WTC11 (cell line): ENCODE measurements around the gene TEX26. TPM values are rescaled to one million over a fixed set of nuclear protein-coding genes. Genes with fewer than 3 reads are reported as not detected.

Experiments
- ATAC-seq: fragments of 200-7000 bp; cut with Tn5 transposase; 2 replicates; pipeline ENCODE4 v1.10.0; 2021; ENCODE audit warnings: mild to moderate bottlenecking, moderate library complexity
- CTCF ChIA-PET: fragments of 300-600 bp; sonication (Branson Sonifier 250); formaldehyde crosslinking; loops from one replicate; lab custom pipeline; 2021; ENCODE audit warnings: antibody characterized with exemption; lab: Charles Lee
- POLR2A ChIA-PET: fragments of 350-600 bp; sonication (Branson Sonifier 250); formaldehyde crosslinking; loops from one replicate; lab custom pipeline; 2021; ENCODE audit warnings: antibody characterized with exemption; lab: Charles Lee
- DNase-seq: peaks from one replicate; pipeline ENCODE4 v3.0.0; 2021; ENCODE audit warnings: low spot score
- H3K27ac Mint-ChIP-seq: 2 replicates; pipeline ENCODE4 v1.8.0; 2021; ENCODE audit warnings: mixed read lengths
- H3K27me3 Mint-ChIP-seq: 2 replicates; pipeline ENCODE4 v1.8.0; 2021; ENCODE audit warnings: low read depth, mild to moderate bottlenecking, moderate library complexity, mixed read lengths
- H3K36me3 Mint-ChIP-seq: 2 replicates; pipeline ENCODE4 v1.8.0; 2021; ENCODE audit warnings: mixed read lengths
- H3K4me1 Mint-ChIP-seq: 2 replicates; pipeline ENCODE4 v1.8.0; 2022; ENCODE audit warnings: mixed read lengths
- H3K4me3 Mint-ChIP-seq: 2 replicates; pipeline ENCODE4 v1.8.0; 2021; ENCODE audit warnings: mild to moderate bottlenecking, moderate library complexity, mixed read lengths
- H3K9me3 Mint-ChIP-seq: 2 replicates; pipeline ENCODE4 v1.8.0; 2021; ENCODE audit warnings: mixed read lengths
- ETV6 ChIP-seq: sonication (generic); formaldehyde crosslinking; IDR thresholded peaks from 2 replicates; pipeline ENCODE4 v1.8.1; 2022; ENCODE audit warnings: mild to moderate bottlenecking, missing genetic modification reagents
- JUN ChIP-seq: sonication (generic); formaldehyde crosslinking; IDR thresholded peaks from 2 replicates; pipeline ENCODE4 v1.8.0; 2023; ENCODE audit warnings: mild to moderate bottlenecking, missing genetic modification reagents
- NFATC4 ChIP-seq: fragments of 250-450 bp; sonication (Bioruptor Pico); IDR thresholded peaks from 2 replicates; pipeline ENCODE4 v1.9.0; 2021; ENCODE audit warnings: mild to moderate bottlenecking
- NFYB ChIP-seq: sonication (generic); formaldehyde crosslinking; conservative IDR thresholded peaks from 2 replicates; pipeline ENCODE4 v1.8.0; 2022; ENCODE audit warnings: low read depth, missing genetic modification reagents
- NR2C2 ChIP-seq: sonication (generic); formaldehyde crosslinking; IDR thresholded peaks from 2 replicates; pipeline ENCODE4 v1.8.0; 2022; ENCODE audit warnings: mild to moderate bottlenecking, missing genetic modification reagents
- PRRX2 ChIP-seq: fragments of 250-450 bp; sonication (Bioruptor Pico); IDR thresholded peaks from 2 replicates; pipeline ENCODE4 v1.8.0; 2021; ENCODE audit warnings: mild to moderate bottlenecking
- SMAD4 ChIP-seq: sonication (generic); formaldehyde crosslinking; IDR thresholded peaks from 2 replicates; pipeline ENCODE4 v1.8.0; 2022; ENCODE audit warnings: mild to moderate bottlenecking, missing genetic modification reagents
- SOX15 ChIP-seq: fragments of 250-450 bp; sonication (Bioruptor Pico); IDR thresholded peaks from 2 replicates; pipeline ENCODE4 v1.9.0; 2021; ENCODE audit warnings: mild to moderate bottlenecking
- SP1 ChIP-seq: sonication (generic); formaldehyde crosslinking; conservative IDR thresholded peaks from 2 replicates; pipeline ENCODE4 v1.8.1; 2022; ENCODE audit warnings: missing genetic modification reagents
- TP53 ChIP-seq: sonication (generic); formaldehyde crosslinking; IDR thresholded peaks from 2 replicates; pipeline ENCODE4 v1.8.1; 2023; ENCODE audit warnings: mild to moderate bottlenecking, missing genetic modification reagents
- ZNF263 ChIP-seq: sonication (generic); formaldehyde crosslinking; IDR thresholded peaks from 2 replicates; pipeline ENCODE4 v1.8.1; 2022; ENCODE audit warnings: low read depth, mild to moderate bottlenecking, moderate library complexity, missing genetic modification reagents
- ZNF396 ChIP-seq: fragments of 250-450 bp; sonication (Bioruptor Pico); IDR thresholded peaks from 2 replicates; pipeline ENCODE4 v1.8.0; 2021; ENCODE audit warnings: mild to moderate bottlenecking, moderate library complexity, borderline replicate concordance
- total RNA-seq: library from RNA; stranded (reverse); gene quantifications from 3 replicates; pipeline ENCODE4 v1.2.3, GENCODE V29; 2021
- TF ChIP-seq, protein P1 (sequence below): fragments of 250-450 bp; sonication (Bioruptor Pico); conservative IDR thresholded peaks from 2 replicates; pipeline ENCODE4 v1.9.0; 2021; ENCODE audit warnings: mild to moderate bottlenecking
- TF ChIP-seq, protein P2 (sequence below): sonication (generic); formaldehyde crosslinking; IDR thresholded peaks from 2 replicates; pipeline ENCODE4 v1.8.1; 2023; ENCODE audit warnings: mild to moderate bottlenecking, missing genetic modification reagents, moderate library complexity
- TF ChIP-seq, protein P3 (sequence below): sonication (generic); formaldehyde crosslinking; IDR thresholded peaks from 2 replicates; pipeline ENCODE4 v1.8.1; 2023; ENCODE audit warnings: mild to moderate bottlenecking, missing genetic modification reagents
- TF ChIP-seq, protein P4 (sequence below): fragments of 250-450 bp; sonication (Bioruptor Pico); IDR thresholded peaks from 2 replicates; pipeline ENCODE4 v1.9.0; 2021; ENCODE audit warnings: mild to moderate bottlenecking
- TF ChIP-seq, protein P5 (sequence below): sonication (generic); formaldehyde crosslinking; conservative IDR thresholded peaks from 2 replicates; pipeline ENCODE4 v1.8.1; 2022; ENCODE audit warnings: mild to moderate bottlenecking, missing genetic modification reagents
- TF ChIP-seq, protein P6 (sequence below): fragments of 250-450 bp; sonication (Bioruptor Pico); IDR thresholded peaks from 2 replicates; pipeline ENCODE4 v1.9.0; 2021; ENCODE audit warnings: moderate library complexity, mild to moderate bottlenecking, inconsistent platforms, borderline replicate concordance
- TF ChIP-seq, protein P7 (sequence below): sonication (generic); formaldehyde crosslinking; conservative IDR thresholded peaks from 2 replicates; pipeline ENCODE4 v1.8.1; 2023; ENCODE audit warnings: mild to moderate bottlenecking, low read depth, missing genetic modification reagents, moderate library complexity
- TF ChIP-seq, protein P8 (sequence below): sonication (generic); formaldehyde crosslinking; IDR thresholded peaks from 2 replicates; pipeline ENCODE4 v1.8.1; 2022; ENCODE audit warnings: low read depth, missing genetic modification reagents, borderline replicate concordance

Gene TEX26
- total RNA-seq, 1 experiment from 2014 or later = not detected

DNA sequence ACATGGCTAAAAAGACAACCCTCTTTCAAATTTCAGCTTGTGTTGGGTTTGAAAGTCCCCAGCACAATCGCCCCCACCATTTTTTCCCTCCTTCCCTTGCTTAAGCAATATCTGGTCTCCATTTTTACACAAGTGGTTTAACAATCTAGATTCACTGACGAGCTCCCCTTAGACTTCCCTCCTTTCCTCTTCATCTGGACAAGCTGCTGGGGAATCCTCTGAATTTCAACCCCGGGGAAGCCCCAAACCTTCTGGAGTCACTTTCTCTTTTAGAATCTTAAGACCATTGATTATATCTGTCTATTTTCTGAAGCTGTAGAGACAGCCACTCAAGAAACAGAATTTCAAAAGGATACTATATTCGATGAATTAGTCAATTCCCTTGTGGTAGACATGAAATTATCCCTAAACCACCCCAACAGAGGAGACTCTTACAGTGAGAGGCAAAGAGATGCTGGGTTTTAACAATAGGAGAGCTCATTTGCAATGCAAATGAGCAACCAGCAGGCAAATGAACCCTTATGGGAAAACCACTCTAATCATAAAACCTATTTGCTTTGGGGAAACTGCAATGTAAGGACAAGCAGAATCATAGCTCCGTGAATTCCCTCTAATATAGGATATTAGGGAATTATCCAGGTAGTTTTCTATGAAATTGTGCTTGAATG is 78.9 kb downstream of the TEX26 start:
- peak; percentile 78 for ATAC-seq
- Mint-ChIP-seq H3K4me3 (peak overlapping the region; percentile 37), H3K27me3 (no peaks in the 10 kb centered on the region; the same call in 1 of the 2 replicates)
- TF ChIP-seq ZNF396 (CRISPR knock-in tag) = no peak
- TF ChIP-seq SOX15 (CRISPR knock-in tag) = no peak
- no peak for TF ChIP-seq SP1 (CRISPR knock-in tag)
- TF ChIP-seq NR2C2 (CRISPR knock-in tag) = no peak
- TF ChIP-seq, protein P1, sequence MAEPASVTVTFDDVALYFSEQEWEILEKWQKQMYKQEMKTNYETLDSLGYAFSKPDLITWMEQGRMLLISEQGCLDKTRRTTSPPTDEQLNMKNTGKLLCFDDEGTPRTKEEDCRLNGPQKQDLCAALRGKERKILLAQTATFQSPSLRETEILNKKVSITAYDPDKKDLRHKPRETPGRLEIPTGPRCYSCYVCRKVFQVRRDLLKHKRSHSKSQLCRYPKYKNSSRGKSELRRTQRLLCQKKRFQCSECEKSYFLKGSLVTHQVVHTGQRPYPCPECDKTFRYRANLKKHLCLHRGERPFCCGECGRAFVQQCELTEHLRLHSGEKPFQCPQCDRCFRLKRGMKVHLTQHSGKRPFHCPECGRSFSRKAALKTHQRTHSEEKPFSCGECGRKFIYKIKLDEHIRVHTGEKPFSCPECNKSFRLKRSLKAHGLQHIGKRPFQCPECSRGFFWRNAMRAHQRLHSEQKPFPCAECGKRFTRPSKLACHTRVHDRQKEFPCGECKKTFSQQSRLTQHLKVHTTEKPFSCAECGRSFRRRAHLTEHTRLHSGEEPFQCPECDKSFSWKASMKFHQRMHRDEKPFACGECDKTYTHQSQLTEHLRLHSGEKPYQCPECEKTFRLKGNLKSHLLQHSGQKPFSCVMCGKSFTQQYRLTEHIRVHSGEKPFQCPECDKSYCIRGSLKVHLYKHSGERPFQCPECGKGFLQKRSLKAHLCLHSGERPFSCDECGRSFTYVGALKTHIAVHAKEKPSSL (CRISPR knock-in tag) = no peak
- TF ChIP-seq, protein P2, sequence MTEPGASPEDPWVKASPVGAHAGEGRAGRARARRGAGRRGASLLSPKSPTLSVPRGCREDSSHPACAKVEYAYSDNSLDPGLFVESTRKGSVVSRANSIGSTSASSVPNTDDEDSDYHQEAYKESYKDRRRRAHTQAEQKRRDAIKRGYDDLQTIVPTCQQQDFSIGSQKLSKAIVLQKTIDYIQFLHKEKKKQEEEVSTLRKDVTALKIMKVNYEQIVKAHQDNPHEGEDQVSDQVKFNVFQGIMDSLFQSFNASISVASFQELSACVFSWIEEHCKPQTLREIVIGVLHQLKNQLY = no peak
- no peak for TF ChIP-seq NFYB (CRISPR knock-in tag)
- TF ChIP-seq, protein P3, sequence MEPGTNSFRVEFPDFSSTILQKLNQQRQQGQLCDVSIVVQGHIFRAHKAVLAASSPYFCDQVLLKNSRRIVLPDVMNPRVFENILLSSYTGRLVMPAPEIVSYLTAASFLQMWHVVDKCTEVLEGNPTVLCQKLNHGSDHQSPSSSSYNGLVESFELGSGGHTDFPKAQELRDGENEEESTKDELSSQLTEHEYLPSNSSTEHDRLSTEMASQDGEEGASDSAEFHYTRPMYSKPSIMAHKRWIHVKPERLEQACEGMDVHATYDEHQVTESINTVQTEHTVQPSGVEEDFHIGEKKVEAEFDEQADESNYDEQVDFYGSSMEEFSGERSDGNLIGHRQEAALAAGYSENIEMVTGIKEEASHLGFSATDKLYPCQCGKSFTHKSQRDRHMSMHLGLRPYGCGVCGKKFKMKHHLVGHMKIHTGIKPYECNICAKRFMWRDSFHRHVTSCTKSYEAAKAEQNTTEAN (CRISPR knock-in tag) = no peak
- TF ChIP-seq, all 79 proteins: peak for 0
- no peak for DNase-seq
- no peaks in the 10 kb centered on the region for H3K9me3 Mint-ChIP-seq
- H3K36me3 Mint-ChIP-seq = no peaks in the 10 kb centered on the region
- H3K27ac Mint-ChIP-seq = peak overlapping the region; percentile 88
- ChIA-PET CTCF (interaction anchor here (0.6 to 2.8 kb wide), 18 partner anchors 10 to 705 kb away, joined by 3 to 31 read pairs (median 3); partner anchors contain the start of genes KATNAL1, MEDAG and TEX26), POLR2A (interaction anchor here (1.0 kb wide), 1 partner anchor 32 kb away, joined by 3 read pairs; no protein-coding TSS in a partner anchor)
- peaks cover 33% of the 10 kb centered on the region for H3K4me1 Mint-ChIP-seq

DNA sequence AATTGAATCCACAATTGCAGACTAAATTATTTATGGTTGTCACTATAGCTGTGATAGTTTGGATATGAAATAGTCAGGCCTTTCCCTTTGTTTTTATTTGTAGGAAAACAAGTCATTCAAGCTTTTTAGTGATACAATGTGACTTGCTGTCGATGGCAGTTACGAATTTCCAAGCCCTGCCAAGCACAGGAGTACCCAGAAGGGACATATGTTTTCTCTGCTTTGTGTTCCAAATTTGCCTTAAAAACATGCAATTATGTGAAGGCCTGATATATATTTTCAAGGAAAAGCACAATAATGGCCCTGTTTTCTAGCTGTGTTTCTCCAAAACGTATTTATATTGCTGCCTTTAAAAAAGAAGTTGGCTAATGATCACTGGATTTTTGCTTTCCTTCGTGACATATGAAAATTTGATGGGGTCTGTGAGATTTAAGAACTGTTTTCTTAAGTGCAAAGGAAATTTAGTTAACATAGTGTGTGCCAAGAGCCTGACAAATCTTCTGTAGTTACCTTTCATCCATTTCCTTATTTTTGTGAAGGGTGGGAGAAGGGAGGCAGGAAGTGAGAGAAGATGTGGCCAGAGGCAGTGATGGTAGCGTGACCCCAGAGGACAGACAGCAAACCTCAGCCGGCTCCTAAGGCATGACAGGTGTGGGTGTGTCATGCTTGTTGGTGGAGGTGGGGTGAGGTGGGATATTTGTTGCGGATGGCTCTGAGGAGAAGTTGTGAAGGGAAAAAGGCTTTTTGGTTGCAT is 79.6 kb downstream of the TEX26 start:
- Mint-ChIP-seq H3K9me3 (no peaks in the 10 kb centered on the region), H3K27me3 (no peaks in the 10 kb centered on the region; the same call in 1 of the 2 replicates), H3K27ac (peak overlapping the region; percentile 88), H3K36me3 (no peaks in the 10 kb centered on the region), H3K4me1 (peaks cover 33% of the 10 kb centered on the region), H3K4me3 (no peak overlapping the region)
- ChIA-PET POLR2A (interaction anchor here (1.0 kb wide), 1 partner anchor 33 kb away, joined by 3 read pairs; no protein-coding TSS in a partner anchor), CTCF (interaction anchor here (0.6 to 2.8 kb wide), 14 partner anchors 10 to 705 kb away, joined by 3 to 31 read pairs (median 4); partner anchors contain the start of genes KATNAL1, MEDAG and TEX26)
- DNase-seq = no peak
- ATAC-seq = peak; percentile 62
- TF ChIP-seq PRRX2 (CRISPR knock-in tag) (no peak), ETV6 (CRISPR knock-in tag) (no peak), JUN (CRISPR knock-in tag) (no peak), SMAD4 (no peak), TP53 (CRISPR knock-in tag) (no peak), NFATC4 (CRISPR knock-in tag) (no peak), ZNF263 (CRISPR knock-in tag) (no peak)
- TF ChIP-seq, protein P4, sequence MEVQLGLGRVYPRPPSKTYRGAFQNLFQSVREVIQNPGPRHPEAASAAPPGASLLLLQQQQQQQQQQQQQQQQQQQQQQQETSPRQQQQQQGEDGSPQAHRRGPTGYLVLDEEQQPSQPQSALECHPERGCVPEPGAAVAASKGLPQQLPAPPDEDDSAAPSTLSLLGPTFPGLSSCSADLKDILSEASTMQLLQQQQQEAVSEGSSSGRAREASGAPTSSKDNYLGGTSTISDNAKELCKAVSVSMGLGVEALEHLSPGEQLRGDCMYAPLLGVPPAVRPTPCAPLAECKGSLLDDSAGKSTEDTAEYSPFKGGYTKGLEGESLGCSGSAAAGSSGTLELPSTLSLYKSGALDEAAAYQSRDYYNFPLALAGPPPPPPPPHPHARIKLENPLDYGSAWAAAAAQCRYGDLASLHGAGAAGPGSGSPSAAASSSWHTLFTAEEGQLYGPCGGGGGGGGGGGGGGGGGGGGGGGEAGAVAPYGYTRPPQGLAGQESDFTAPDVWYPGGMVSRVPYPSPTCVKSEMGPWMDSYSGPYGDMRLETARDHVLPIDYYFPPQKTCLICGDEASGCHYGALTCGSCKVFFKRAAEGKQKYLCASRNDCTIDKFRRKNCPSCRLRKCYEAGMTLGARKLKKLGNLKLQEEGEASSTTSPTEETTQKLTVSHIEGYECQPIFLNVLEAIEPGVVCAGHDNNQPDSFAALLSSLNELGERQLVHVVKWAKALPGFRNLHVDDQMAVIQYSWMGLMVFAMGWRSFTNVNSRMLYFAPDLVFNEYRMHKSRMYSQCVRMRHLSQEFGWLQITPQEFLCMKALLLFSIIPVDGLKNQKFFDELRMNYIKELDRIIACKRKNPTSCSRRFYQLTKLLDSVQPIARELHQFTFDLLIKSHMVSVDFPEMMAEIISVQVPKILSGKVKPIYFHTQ (CRISPR knock-in tag) = no peak
- TF ChIP-seq, protein P5, sequence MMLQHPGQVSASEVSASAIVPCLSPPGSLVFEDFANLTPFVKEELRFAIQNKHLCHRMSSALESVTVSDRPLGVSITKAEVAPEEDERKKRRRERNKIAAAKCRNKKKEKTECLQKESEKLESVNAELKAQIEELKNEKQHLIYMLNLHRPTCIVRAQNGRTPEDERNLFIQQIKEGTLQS (CRISPR knock-in tag) = no peak
- TF ChIP-seq, protein P6, sequence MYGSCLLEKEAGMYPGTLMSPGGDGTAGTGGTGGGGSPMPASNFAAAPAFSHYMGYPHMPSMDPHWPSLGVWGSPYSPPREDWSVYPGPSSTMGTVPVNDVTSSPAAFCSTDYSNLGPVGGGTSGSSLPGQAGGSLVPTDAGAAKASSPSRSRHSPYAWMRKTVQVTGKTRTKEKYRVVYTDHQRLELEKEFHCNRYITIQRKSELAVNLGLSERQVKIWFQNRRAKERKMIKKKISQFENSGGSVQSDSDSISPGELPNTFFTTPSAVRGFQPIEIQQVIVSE (CRISPR knock-in tag) = no peak
- TF ChIP-seq, protein P7, sequence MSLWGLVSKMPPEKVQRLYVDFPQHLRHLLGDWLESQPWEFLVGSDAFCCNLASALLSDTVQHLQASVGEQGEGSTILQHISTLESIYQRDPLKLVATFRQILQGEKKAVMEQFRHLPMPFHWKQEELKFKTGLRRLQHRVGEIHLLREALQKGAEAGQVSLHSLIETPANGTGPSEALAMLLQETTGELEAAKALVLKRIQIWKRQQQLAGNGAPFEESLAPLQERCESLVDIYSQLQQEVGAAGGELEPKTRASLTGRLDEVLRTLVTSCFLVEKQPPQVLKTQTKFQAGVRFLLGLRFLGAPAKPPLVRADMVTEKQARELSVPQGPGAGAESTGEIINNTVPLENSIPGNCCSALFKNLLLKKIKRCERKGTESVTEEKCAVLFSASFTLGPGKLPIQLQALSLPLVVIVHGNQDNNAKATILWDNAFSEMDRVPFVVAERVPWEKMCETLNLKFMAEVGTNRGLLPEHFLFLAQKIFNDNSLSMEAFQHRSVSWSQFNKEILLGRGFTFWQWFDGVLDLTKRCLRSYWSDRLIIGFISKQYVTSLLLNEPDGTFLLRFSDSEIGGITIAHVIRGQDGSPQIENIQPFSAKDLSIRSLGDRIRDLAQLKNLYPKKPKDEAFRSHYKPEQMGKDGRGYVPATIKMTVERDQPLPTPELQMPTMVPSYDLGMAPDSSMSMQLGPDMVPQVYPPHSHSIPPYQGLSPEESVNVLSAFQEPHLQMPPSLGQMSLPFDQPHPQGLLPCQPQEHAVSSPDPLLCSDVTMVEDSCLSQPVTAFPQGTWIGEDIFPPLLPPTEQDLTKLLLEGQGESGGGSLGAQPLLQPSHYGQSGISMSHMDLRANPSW (CRISPR knock-in tag) = no peak
- TF ChIP-seq, protein P8, sequence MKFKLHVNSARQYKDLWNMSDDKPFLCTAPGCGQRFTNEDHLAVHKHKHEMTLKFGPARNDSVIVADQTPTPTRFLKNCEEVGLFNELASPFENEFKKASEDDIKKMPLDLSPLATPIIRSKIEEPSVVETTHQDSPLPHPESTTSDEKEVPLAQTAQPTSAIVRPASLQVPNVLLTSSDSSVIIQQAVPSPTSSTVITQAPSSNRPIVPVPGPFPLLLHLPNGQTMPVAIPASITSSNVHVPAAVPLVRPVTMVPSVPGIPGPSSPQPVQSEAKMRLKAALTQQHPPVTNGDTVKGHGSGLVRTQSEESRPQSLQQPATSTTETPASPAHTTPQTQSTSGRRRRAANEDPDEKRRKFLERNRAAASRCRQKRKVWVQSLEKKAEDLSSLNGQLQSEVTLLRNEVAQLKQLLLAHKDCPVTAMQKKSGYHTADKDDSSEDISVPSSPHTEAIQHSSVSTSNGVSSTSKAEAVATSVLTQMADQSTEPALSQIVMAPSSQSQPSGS (CRISPR knock-in tag) = no peak
